ENCODE measurements around the gene IGFALS.

Gene IGFALS

GRCh38 chr16:1741553-1742165 lies 51.8 kb downstream of the IGFALS start:
- no peak for DNase-seq

- no peak for DNase-seq
Measured at GRCh38 chr16:1740781-1741490, 52.6 kb downstream of the IGFALS start.

Data from activated effector memory CD4-positive, alpha-beta T cell treated with Interleukin-2 at 50 U/mL for 16 hours (primary cell).